Measurements from ENCODE around the gene FAM25G. TPM values are rescaled to one million over a fixed set of nuclear protein-coding genes. Genes with fewer than 3 reads are reported as not detected.
"Not testable (repeated sequence)": the region's sequence is repeated elsewhere in the genome, so short reads cannot be mapped to it uniquely, and the experiment has no call there.

Gene FAM25G
- total RNA-seq, 1 experiment from 2014 or later: not detected

GRCh38 chr10:47468731-47469528 is 22.6 kb downstream of the FAM25G start:
- H3K9me3 ChIP-seq (ENCODE audit: control insufficient read depth in 1 of 2, insufficient read depth in 1 of 2, low read depth in 1 of 2, low read length in 2 of 2); H3K79me2 ChIP-seq (ENCODE audit: insufficient read depth, low read length); H3K27ac ChIP-seq (ENCODE audit: low read depth, low read length); H3K27me3 ChIP-seq (ENCODE audit: insufficient read depth, low read length); CTCF ChIA-PET; RAD21 ChIA-PET (ENCODE audit: low non-redundant PET in 1 of 2, low total read pairs in 2 of 2, uncharacterized antibody in 2 of 2, unreplicated experiment in 2 of 2); H2AFZ ChIP-seq (ENCODE audit: low read depth, low read length, poor library complexity, severe bottlenecking); H3K36me3 ChIP-seq (ENCODE audit: control insufficient read depth in 1 of 2, insufficient read depth in 2 of 2, low read length in 2 of 2); ATAC-seq; H3K9ac ChIP-seq (ENCODE audit: low read length); POLR2A ChIA-PET; H3K4me1 ChIP-seq (ENCODE audit: control insufficient read depth in 1 of 2, insufficient read depth in 2 of 2, low read length in 2 of 2); DNase-seq (ENCODE audit: low read depth, low spot score); H3K4me2 ChIP-seq (ENCODE audit: low read length); H4K20me1 ChIP-seq (ENCODE audit: insufficient read depth); BruUV-seq (replicated peaks); intact Hi-C loops (cut with micrococcal nuclease); H3K9me2 ChIP-seq (ENCODE audit: insufficient read depth); H3K4me3 ChIP-seq (replicated peaks in 1 of 2; ENCODE audit: low read depth in 1 of 2, low read length in 2 of 2): not testable (repeated sequence)

- CTCF ChIA-PET; H3K27ac ChIP-seq (ENCODE audit: low read depth, low read length); H3K9me2 ChIP-seq (ENCODE audit: insufficient read depth); ATAC-seq; H4K20me1 ChIP-seq (ENCODE audit: insufficient read depth); H3K4me1 ChIP-seq (ENCODE audit: control insufficient read depth in 1 of 2, insufficient read depth in 2 of 2, low read length in 2 of 2); intact Hi-C loops (cut with micrococcal nuclease); H2AFZ ChIP-seq (ENCODE audit: low read depth, low read length, poor library complexity, severe bottlenecking); H3K9ac ChIP-seq (ENCODE audit: low read length); RAD21 ChIA-PET (ENCODE audit: low non-redundant PET in 1 of 2, low total read pairs in 2 of 2, uncharacterized antibody in 2 of 2, unreplicated experiment in 2 of 2); DNase-seq (ENCODE audit: low read depth, low spot score); POLR2A ChIA-PET; H3K4me3 ChIP-seq (replicated peaks in 1 of 2; ENCODE audit: low read depth in 1 of 2, low read length in 2 of 2); H3K4me2 ChIP-seq (ENCODE audit: low read length); BruUV-seq (replicated peaks); H3K9me3 ChIP-seq (ENCODE audit: control insufficient read depth in 1 of 2, insufficient read depth in 1 of 2, low read depth in 1 of 2, low read length in 2 of 2); H3K79me2 ChIP-seq (ENCODE audit: insufficient read depth, low read length); H3K36me3 ChIP-seq (ENCODE audit: control insufficient read depth in 1 of 2, insufficient read depth in 2 of 2, low read length in 2 of 2); H3K27me3 ChIP-seq (ENCODE audit: insufficient read depth, low read length): not testable (repeated sequence)
Observed at GRCh38 chr10:47467957-47468356, 23.5 kb downstream of the FAM25G start.

- intact Hi-C loops (cut with micrococcal nuclease); H3K79me2 ChIP-seq (ENCODE audit: insufficient read depth, low read length); H3K36me3 ChIP-seq (ENCODE audit: control insufficient read depth in 1 of 2, insufficient read depth in 2 of 2, low read length in 2 of 2); H3K4me1 ChIP-seq (ENCODE audit: control insufficient read depth in 1 of 2, insufficient read depth in 2 of 2, low read length in 2 of 2); H3K9me3 ChIP-seq (ENCODE audit: control insufficient read depth in 1 of 2, insufficient read depth in 1 of 2, low read depth in 1 of 2, low read length in 2 of 2); DNase-seq (ENCODE audit: low read depth, low spot score); H4K20me1 ChIP-seq (ENCODE audit: insufficient read depth); RAD21 ChIA-PET (ENCODE audit: low non-redundant PET in 1 of 2, low total read pairs in 2 of 2, uncharacterized antibody in 2 of 2, unreplicated experiment in 2 of 2); H3K9ac ChIP-seq (ENCODE audit: low read length); POLR2A ChIA-PET; H3K27me3 ChIP-seq (ENCODE audit: insufficient read depth, low read length); CTCF ChIA-PET; H3K4me2 ChIP-seq (ENCODE audit: low read length); H2AFZ ChIP-seq (ENCODE audit: low read depth, low read length, poor library complexity, severe bottlenecking); H3K4me3 ChIP-seq (replicated peaks in 1 of 2; ENCODE audit: low read depth in 1 of 2, low read length in 2 of 2); BruUV-seq (replicated peaks); ATAC-seq; H3K9me2 ChIP-seq (ENCODE audit: insufficient read depth); H3K27ac ChIP-seq (ENCODE audit: low read depth, low read length): not testable (repeated sequence)
Observed at GRCh38 chr10:47467458-47467857, 24.0 kb downstream of the FAM25G start.

GRCh38 chr10:47465216-47465917 is 26.1 kb downstream of the FAM25G start:
- H3K4me3 ChIP-seq (replicated peaks in 1 of 2; ENCODE audit: low read depth in 1 of 2, low read length in 2 of 2); H3K9ac ChIP-seq (ENCODE audit: low read length); ATAC-seq; intact Hi-C loops (cut with micrococcal nuclease); H4K20me1 ChIP-seq (ENCODE audit: insufficient read depth); H3K36me3 ChIP-seq (ENCODE audit: control insufficient read depth in 1 of 2, insufficient read depth in 2 of 2, low read length in 2 of 2); BruUV-seq (replicated peaks); H3K9me2 ChIP-seq (ENCODE audit: insufficient read depth); H3K9me3 ChIP-seq (ENCODE audit: control insufficient read depth in 1 of 2, insufficient read depth in 1 of 2, low read depth in 1 of 2, low read length in 2 of 2); H3K27ac ChIP-seq (ENCODE audit: low read depth, low read length); POLR2A ChIA-PET; DNase-seq (ENCODE audit: low read depth, low spot score); H2AFZ ChIP-seq (ENCODE audit: low read depth, low read length, poor library complexity, severe bottlenecking); CTCF ChIA-PET; H3K4me2 ChIP-seq (ENCODE audit: low read length); H3K79me2 ChIP-seq (ENCODE audit: insufficient read depth, low read length); RAD21 ChIA-PET (ENCODE audit: low non-redundant PET in 1 of 2, low total read pairs in 2 of 2, uncharacterized antibody in 2 of 2, unreplicated experiment in 2 of 2); H3K27me3 ChIP-seq (ENCODE audit: insufficient read depth, low read length): not testable (repeated sequence)
- peaks cover 3 to 18% of the 10 kb centered on the region in 2 experiments; a peak in 3 of 4 replicates for H3K4me1 ChIP-seq (ENCODE audit: control insufficient read depth in 1 of 2, insufficient read depth in 2 of 2, low read length in 2 of 2)
